ENCODE data around the gene ZNF750.

ZNF750 gene

GRCh38 chr17:82872591-82873520 lies 33.0 kb upstream of the ZNF750 start:
- DNase-seq = no peak

GRCh38 chr17:82871776-82872561 lies 32.1 kb upstream of the ZNF750 start:
- no peak for DNase-seq

- DNase-seq = no peak
Measured at GRCh38 chr17:82871056-82871775, 31.4 kb upstream of the ZNF750 start.

- DNase-seq = no peak
Measured at GRCh38 chr17:82870541-82870940, 30.7 kb upstream of the ZNF750 start.

GRCh38 chr17:82870091-82870491 lies 30.3 kb upstream of the ZNF750 start:
- DNase-seq = no peak

GRCh38 chr17:82869536-82869935 lies 29.7 kb upstream of the ZNF750 start:
- no peak for DNase-seq

- no peak for DNase-seq
Measured at GRCh38 chr17:82868715-82869131, 28.9 kb upstream of the ZNF750 start.

GRCh38 chr17:82867763-82868325 lies 28.0 kb upstream of the ZNF750 start:
- no peak for DNase-seq

- DNase-seq = peak; percentile 60
Measured at GRCh38 chr17:82866590-82867191, 26.9 kb upstream of the ZNF750 start.

GRCh38 chr17:82865774-82866395 lies 26.1 kb upstream of the ZNF750 start:
- DNase-seq = peak; percentile 63

GRCh38 chr17:82865274-82865673 lies 25.5 kb upstream of the ZNF750 start:
- DNase-seq = no peak

GRCh38 chr17:82864713-82865248 lies 25.0 kb upstream of the ZNF750 start:
- DNase-seq = no peak

- no peak for DNase-seq
Measured at GRCh38 chr17:82863941-82864712, 24.3 kb upstream of the ZNF750 start.

GRCh38 chr17:82863383-82863940 lies 23.6 kb upstream of the ZNF750 start:
- no peak for DNase-seq

- DNase-seq = no peak
Measured at GRCh38 chr17:82862737-82863382, 23.0 kb upstream of the ZNF750 start.

GRCh38 chr17:82862191-82862590 lies 22.4 kb upstream of the ZNF750 start:
- no peak for DNase-seq

- DNase-seq = no peak
Measured at GRCh38 chr17:82861393-82861775, 21.6 kb upstream of the ZNF750 start.

- no peak for DNase-seq
Measured at GRCh38 chr17:82860606-82861392, 21.0 kb upstream of the ZNF750 start.
